Testis (tissue), 2 donors: ENCODE results near the gene SEMA5A.

Source experiments
- POLR2A ChIP-seq: fragments of 450-650 bp; IDR thresholded peaks from one replicate; pipeline ENCODE4 v1.6.1; 2017; ENCODE audit warnings: antibody characterized with exemption, mild to moderate bottlenecking, moderate library complexity
- TF ChIP-seq, protein P1 (sequence below), 3 experiments: fragments of 450-650 bp in 2 of 3; fragments of 200-600 bp in 1 of 3; sonication (generic) in 1 of 3; IDR thresholded peaks; one replicate each; pipeline ENCODE4 v1.5.1; 2016 to 2019; ENCODE audit warnings: antibody characterized with exemption in 3 of 3, mild to moderate bottlenecking in 2 of 3, moderate library complexity in 1 of 3

GRCh38 chr5:9058666-9059065 lies 487.2 kb downstream of the SEMA5A start:
- TF ChIP-seq, protein P1, sequence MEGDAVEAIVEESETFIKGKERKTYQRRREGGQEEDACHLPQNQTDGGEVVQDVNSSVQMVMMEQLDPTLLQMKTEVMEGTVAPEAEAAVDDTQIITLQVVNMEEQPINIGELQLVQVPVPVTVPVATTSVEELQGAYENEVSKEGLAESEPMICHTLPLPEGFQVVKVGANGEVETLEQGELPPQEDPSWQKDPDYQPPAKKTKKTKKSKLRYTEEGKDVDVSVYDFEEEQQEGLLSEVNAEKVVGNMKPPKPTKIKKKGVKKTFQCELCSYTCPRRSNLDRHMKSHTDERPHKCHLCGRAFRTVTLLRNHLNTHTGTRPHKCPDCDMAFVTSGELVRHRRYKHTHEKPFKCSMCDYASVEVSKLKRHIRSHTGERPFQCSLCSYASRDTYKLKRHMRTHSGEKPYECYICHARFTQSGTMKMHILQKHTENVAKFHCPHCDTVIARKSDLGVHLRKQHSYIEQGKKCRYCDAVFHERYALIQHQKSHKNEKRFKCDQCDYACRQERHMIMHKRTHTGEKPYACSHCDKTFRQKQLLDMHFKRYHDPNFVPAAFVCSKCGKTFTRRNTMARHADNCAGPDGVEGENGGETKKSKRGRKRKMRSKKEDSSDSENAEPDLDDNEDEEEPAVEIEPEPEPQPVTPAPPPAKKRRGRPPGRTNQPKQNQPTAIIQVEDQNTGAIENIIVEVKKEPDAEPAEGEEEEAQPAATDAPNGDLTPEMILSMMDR (IDR thresholded peaks at IDR 0.05): no peak
- TF ChIP-seq POLR2A: no peak
